Measurements from ENCODE around the gene IRF5.
"Not testable (repeated sequence)": the region's sequence is repeated elsewhere in the genome, so short reads cannot be mapped to it uniquely, and the experiment has no call there.

The IRF5 gene

GRCh38 chr7:128906766-128907559 is 30.8 kb upstream of the IRF5 start:
- no peak for DNase-seq

- DNase-seq = no peak
These were observed 28.7 kb upstream of the IRF5 start for GRCh38 chr7:128908750-128909624.

GRCh38 chr7:128909625-128910568 is 27.8 kb upstream of the IRF5 start:
- DNase-seq = peak in 1 of 2 experiments; percentile 74

- DNase-seq = no peak
These were observed 27.2 kb upstream of the IRF5 start, which contains the start of gene KCP for GRCh38 chr7:128910569-128910945. KCP (minus strand) TSS chr7:128910709; CDS start chr7:128910676, 33 bp downstream.

- DNase-seq = peak in 1 of 2 experiments; percentile 30
These were observed 26.2 kb upstream of the IRF5 start for GRCh38 chr7:128911423-128912031.

GRCh38 chr7:128912281-128912680 is 25.4 kb upstream of the IRF5 start:
- no peak for DNase-seq

- DNase-seq = not testable (repeated sequence)
These were observed 24.8 kb upstream of the IRF5 start for GRCh38 chr7:128912709-128913495.

- DNase-seq = no peak
These were observed 23.7 kb upstream of the IRF5 start for GRCh38 chr7:128913870-128914565.

- DNase-seq = no peak
These were observed 23.1 kb upstream of the IRF5 start for GRCh38 chr7:128914566-128915151.

GRCh38 chr7:128915271-128915819 is 22.4 kb upstream of the IRF5 start:
- no peak for DNase-seq

GRCh38 chr7:128915841-128916642 is 21.7 kb upstream of the IRF5 start:
- DNase-seq = no peak

GRCh38 chr7:128916643-128916915 is 21.1 kb upstream of the IRF5 start:
- no peak for DNase-seq

GRCh38 chr7:128917122-128917521 is 20.6 kb upstream of the IRF5 start:
- DNase-seq = no peak

- peak in 1 of 2 experiments; percentile 22 for DNase-seq
These were observed 19.6 kb upstream of the IRF5 start for GRCh38 chr7:128918016-128918665.

GRCh38 chr7:128919241-128919640 is 18.5 kb upstream of the IRF5 start:
- DNase-seq = peak in 1 of 2 experiments; percentile 58

- no peak for DNase-seq
These were observed 17.6 kb upstream of the IRF5 start for GRCh38 chr7:128919881-128920799.

GRCh38 chr7:128920913-128921582 is 16.7 kb upstream of the IRF5 start:
- no peak for DNase-seq
